Measurements from ENCODE around the gene PI16.

Gene PI16

DNA sequence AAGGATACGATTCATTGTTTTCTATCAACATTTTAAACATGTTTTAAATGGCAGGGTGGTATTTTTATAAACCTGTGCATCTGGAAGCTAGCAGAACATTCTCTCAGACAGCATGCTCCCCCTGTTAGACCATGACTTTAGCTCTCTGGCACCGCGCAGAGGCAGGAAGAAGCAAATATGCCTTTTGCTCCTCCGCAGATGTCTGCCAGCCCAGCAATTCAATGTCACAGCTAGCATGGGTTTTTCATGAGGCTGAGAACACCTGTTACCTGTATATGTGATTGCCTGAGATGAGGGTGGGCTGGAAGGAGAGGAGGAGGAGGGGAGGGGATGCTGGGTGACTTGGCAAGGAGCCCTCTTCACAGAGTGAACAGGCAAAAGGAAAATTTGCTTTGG, 24.8 kb downstream of the PI16 start:
- H3K4me3 ChIP-seq (ENCODE audit: low read depth, low read length), result no peak overlapping the region
- TF ChIP-seq, protein P1, sequence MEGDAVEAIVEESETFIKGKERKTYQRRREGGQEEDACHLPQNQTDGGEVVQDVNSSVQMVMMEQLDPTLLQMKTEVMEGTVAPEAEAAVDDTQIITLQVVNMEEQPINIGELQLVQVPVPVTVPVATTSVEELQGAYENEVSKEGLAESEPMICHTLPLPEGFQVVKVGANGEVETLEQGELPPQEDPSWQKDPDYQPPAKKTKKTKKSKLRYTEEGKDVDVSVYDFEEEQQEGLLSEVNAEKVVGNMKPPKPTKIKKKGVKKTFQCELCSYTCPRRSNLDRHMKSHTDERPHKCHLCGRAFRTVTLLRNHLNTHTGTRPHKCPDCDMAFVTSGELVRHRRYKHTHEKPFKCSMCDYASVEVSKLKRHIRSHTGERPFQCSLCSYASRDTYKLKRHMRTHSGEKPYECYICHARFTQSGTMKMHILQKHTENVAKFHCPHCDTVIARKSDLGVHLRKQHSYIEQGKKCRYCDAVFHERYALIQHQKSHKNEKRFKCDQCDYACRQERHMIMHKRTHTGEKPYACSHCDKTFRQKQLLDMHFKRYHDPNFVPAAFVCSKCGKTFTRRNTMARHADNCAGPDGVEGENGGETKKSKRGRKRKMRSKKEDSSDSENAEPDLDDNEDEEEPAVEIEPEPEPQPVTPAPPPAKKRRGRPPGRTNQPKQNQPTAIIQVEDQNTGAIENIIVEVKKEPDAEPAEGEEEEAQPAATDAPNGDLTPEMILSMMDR (IDR thresholded peaks at IDR 0.05; ENCODE audit: insufficient read depth, low read depth, low read length, missing control alignments), result peak; percentile 29
- peak; percentile 31 for DNase-seq (ENCODE audit: low read depth)

DNA sequence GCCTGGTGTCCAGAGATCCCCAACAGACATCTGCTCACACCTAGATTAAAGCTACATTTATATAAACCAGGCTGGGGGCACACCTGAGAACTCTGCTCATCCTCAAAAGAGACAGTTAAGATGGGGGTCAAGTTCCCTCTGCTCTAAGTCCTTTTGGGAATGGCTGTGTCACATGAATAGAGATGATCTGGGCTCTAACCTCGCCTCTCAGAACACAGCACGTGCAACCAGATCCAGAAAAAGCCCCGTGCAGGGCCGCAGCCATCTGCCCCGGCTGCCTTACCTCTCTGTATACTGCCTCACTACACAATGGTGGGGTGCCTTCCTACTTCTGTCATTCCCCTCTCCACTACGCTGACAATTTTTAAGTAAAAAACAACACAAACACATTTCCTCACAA, 25.6 kb downstream of the PI16 start:
- H3K4me3 ChIP-seq (ENCODE audit: low read depth, low read length), result no peak overlapping the region
- TF ChIP-seq, protein P1 (IDR thresholded peaks at IDR 0.05; ENCODE audit: insufficient read depth, low read depth, low read length, missing control alignments), result no peak
- no peak for DNase-seq (ENCODE audit: low read depth)

DNA sequence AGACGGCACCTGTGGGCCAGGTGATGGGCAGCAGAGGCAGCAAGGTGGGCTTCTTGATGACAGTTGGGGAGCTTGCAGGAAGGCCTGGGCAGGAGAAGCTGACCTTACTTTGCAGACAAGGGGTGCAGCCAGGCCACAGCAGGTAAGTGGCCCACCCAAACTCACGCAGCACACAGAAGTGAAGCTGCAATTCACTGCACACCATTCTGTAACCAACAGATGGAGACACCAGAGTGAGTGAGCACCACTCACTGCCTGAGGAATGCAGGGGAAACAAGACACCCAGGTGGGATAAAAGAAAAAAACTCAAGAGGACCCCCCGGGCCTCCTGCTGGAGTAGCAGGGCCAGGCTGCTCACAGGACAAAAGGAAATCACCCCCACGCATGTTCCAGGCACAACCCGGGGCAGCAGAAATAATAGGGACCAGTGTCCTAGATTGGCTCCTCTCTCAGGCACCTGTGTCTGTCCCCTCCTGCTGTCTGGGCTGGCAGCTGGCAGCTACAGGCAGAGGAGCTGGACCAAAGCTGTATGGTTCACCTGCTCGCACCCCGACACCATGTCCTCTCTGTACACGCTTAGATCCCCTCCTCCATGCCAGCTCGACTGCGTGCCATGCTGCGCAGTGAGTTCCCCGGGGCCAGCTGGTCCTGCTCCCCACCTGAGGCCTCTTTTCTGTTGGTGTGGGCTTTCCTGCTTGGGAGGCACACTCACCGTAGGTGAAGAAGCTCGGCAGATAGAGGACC, 26.5 kb downstream of the PI16 start:
- TF ChIP-seq, protein P1 (IDR thresholded peaks at IDR 0.05; ENCODE audit: insufficient read depth, low read depth, low read length, missing control alignments), result peak; percentile 1
- no peak overlapping the region for H3K4me3 ChIP-seq (ENCODE audit: low read depth, low read length)
- DNase-seq (ENCODE audit: low read depth), result no peak

DNA sequence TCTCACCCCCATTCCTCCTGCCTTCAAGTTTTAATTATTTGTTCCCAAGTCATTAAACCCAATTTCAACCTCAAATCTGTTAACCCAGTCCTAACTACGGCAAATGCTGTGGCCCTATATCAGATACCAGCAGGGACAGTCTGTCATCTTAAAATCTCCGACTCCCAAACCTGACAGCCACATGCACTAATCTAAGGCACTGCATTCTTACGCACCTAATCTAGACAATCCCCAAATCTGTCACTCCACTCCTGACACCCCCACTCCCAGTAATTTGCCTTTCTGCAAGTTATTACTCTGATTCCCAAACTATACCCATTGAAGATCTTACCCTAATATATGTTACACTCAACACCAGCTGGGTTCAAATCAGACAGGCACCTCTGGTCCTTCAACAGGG, 29.0 kb downstream of the PI16 start:
- no peak for DNase-seq (ENCODE audit: low read depth)
- no peak overlapping the region for H3K4me3 ChIP-seq (ENCODE audit: low read depth, low read length)
- TF ChIP-seq, protein P1 (IDR thresholded peaks at IDR 0.05; ENCODE audit: insufficient read depth, low read depth, low read length, missing control alignments), result no peak

DNA sequence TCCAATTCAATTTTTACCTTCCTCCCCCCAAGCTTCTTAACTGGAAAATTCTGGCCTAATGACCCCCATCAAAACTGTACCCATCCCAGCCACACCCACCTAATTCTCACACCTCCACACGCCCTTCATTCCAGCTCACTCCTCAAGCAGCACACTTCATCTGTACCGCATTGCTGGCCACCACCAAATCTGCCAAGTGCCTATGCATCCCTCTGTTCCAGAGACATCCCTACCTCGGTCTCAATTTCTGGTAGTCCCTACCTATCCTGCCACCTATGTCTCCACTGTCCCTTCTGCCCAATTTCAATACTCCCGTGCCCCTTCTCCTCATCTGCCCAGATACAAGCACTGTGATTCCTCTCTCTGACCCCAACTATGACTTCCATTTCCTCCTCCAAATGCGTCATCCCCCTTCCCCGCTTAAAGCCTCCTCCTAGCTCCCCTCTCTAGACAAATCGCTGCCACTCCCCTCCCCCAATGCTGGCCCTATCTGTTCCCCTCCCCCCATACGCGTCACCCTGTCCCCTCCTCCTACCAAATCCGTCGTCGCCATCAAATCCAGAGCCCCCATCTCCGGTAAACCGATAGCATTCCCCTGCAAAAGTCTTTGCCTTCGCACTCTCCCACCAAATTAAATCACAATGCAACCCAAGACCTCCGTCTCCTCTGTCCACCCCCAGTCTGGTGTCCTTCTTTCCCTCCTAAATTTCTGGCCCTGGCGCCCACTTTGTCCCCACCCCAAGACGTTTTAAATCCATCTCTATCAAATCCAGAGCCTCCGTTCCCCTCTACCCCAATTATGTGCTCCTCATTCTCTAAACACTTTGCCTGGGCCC, 30.3 kb downstream of the PI16 start:
- TF ChIP-seq, protein P1 (IDR thresholded peaks at IDR 0.05; ENCODE audit: insufficient read depth, low read depth, low read length, missing control alignments), result no peak
- peak overlapping the region; percentile 98 for H3K4me3 ChIP-seq (ENCODE audit: low read depth, low read length)
- DNase-seq (ENCODE audit: low read depth), result peak; percentile 65

DNA sequence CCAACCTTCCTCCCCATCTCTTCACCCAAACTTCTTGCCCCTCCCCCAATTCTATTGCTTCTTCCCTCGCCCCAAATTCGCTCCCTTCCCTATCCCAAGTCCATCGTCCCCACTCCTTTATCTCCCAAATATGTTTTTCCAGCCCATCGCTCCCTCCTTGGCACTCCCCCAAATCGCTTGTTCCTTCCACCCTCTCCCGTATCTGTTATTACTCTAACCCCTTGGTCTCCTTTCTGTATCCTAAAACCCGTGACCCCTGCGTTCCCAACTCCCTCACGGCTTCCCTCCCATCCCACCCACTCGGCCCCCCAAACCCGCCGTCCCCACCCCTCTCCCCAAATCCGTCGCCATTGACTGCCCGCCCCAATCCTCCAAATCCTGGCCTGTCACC, 30.9 kb downstream of the PI16 start:
- TF ChIP-seq, protein P1 (IDR thresholded peaks at IDR 0.05; ENCODE audit: insufficient read depth, low read depth, low read length, missing control alignments), result no peak
- peak overlapping the region; percentile 98 for H3K4me3 ChIP-seq (ENCODE audit: low read depth, low read length)
- no peak for DNase-seq (ENCODE audit: low read depth)

All from GM12865 (cell line).